SH-SY5Y (cell line): Measurements from ENCODE around the gene ENPP3.

Source experiments
- GATA2 ChIP-seq: IDR thresholded peaks from 2 replicates; pipeline ENCODE4 v1.6.1; 2011; ENCODE audit warnings: mild to moderate bottlenecking, low read depth, low read length
- GATA3 ChIP-seq: IDR thresholded peaks from 2 replicates; pipeline ENCODE4 v1.6.1; 2011; ENCODE audit warnings: low read depth, mild to moderate bottlenecking, low read length, moderate library complexity

The ENPP3 gene

GRCh38 chr6:131656667-131657066 lies 19.6 kb downstream of the ENPP3 start:
- no peak for TF ChIP-seq GATA3

- no peak for TF ChIP-seq GATA3
- TF ChIP-seq GATA2: no peak
Measured at GRCh38 chr6:131657222-131657621, 20.1 kb downstream of the ENPP3 start.

GRCh38 chr6:131657630-131658111 lies 20.6 kb downstream of the ENPP3 start:
- TF ChIP-seq GATA2 (no peak), GATA3 (no peak)

- TF ChIP-seq GATA2 (no peak), GATA3 (no peak)
Measured at GRCh38 chr6:131658287-131658686, 21.2 kb downstream of the ENPP3 start.

- TF ChIP-seq GATA2 (no peak), GATA3 (no peak)
Measured at GRCh38 chr6:131660195-131660594, 23.1 kb downstream of the ENPP3 start.

- TF ChIP-seq GATA2 (no peak), GATA3 (no peak)
Measured at GRCh38 chr6:131663578-131664165, 26.6 kb downstream of the ENPP3 start.

GRCh38 chr6:131669891-131670290 lies 32.8 kb downstream of the ENPP3 start:
- TF ChIP-seq GATA3 (no peak), GATA2 (no peak)

- TF ChIP-seq GATA2: no peak
Measured at GRCh38 chr6:131673184-131673583, 36.1 kb downstream of the ENPP3 start.

- no peak for TF ChIP-seq GATA2
- no peak for TF ChIP-seq GATA3
Measured at GRCh38 chr6:131678442-131678841, 41.3 kb downstream of the ENPP3 start.

GRCh38 chr6:131680868-131681267 lies 43.8 kb downstream of the ENPP3 start:
- TF ChIP-seq GATA3: no peak
- TF ChIP-seq GATA2: no peak

GRCh38 chr6:131681585-131681984 lies 44.5 kb downstream of the ENPP3 start:
- TF ChIP-seq GATA3 (no peak), GATA2 (no peak)

- TF ChIP-seq GATA2 (no peak), GATA3 (no peak)
Measured at GRCh38 chr6:131682442-131682841, 45.3 kb downstream of the ENPP3 start.

GRCh38 chr6:131683479-131683878 lies 46.4 kb downstream of the ENPP3 start:
- TF ChIP-seq GATA2: no peak
- TF ChIP-seq GATA3: no peak

- TF ChIP-seq GATA2 (no peak), GATA3 (no peak)
Measured at GRCh38 chr6:131685266-131685780, 48.2 kb downstream of the ENPP3 start.

- no peak for TF ChIP-seq GATA2
- TF ChIP-seq GATA3: no peak
Measured at GRCh38 chr6:131687022-131687421, 49.9 kb downstream of the ENPP3 start.

GRCh38 chr6:131688286-131688685 lies 51.2 kb downstream of the ENPP3 start:
- no peak for TF ChIP-seq GATA3
- TF ChIP-seq GATA2: no peak

- no peak for TF ChIP-seq GATA2
- no peak for TF ChIP-seq GATA3
Measured at GRCh38 chr6:131692031-131692430, 54.9 kb downstream of the ENPP3 start.
